GM18511 (cell line): ENCODE measurements around the gene IL22RA1.

Experiments used
- ATAC-seq: cut with Tn5 transposase; IDR thresholded peaks from one replicate; pipeline ENCODE4 v1.9.1; 2021; ENCODE audit warnings: mild to moderate bottlenecking, moderate library complexity; ENCODE audit not compliant: unreplicated experiment

Gene IL22RA1

GRCh38 chr1:24142546-24143534 lies at the start of gene IL22RA1:
TSS of gene IL22RA1 (minus strand) at chr1:24143140. CDS start at chr1:24143082, 58 bp downstream.
- ATAC-seq, result no peak

- ATAC-seq, result no peak
Measured at GRCh38 chr1:24191860-24192259, 48.9 kb upstream of the IL22RA1 start.

GRCh38 chr1:24190983-24191461 lies 48.1 kb upstream of the IL22RA1 start:
- ATAC-seq, result peak; percentile 39

GRCh38 chr1:24189528-24189927 lies 46.6 kb upstream of the IL22RA1 start:
- ATAC-seq, result peak; percentile 39

DNA sequence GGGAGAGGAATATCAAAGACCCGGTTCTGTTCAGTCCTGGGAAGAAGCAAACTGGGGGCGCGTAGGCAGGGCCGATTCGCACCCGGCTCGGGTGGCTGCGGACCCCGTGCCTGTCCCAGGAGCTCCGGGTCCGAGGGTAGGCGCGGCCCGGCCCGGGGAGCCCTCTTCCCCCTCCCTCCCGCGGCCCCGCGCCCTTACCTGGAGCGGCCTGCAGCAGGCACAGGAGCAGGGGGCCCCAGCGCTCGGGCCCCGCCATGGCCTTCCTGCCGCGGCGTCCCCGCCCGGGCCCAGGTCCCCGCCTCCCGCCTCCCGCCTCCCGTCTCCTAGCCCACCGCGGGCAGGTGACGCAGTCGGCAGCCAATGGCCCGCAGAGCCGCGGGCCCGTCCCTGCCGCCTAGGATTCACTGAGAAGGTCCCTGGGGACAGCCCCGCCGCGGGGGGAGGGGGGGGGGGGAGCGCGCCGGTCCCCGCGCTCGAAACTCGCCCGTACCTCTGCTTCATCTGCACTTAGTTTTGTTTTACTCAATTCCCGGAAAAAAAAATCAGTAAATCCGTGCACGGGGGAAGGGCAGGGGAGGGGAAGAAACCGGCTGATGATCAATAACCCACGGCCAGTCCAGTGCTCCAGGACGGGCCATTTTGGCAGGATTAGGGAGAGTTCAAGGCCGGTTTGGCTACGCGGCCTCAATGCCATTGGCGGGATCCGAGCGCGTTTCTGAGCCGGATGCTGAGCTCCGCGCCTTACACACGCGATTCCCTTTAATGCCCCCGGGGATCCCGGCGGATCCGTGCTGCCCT lies 44.3 kb upstream of the IL22RA1 start, which contains the start of gene IFNLR1:
Gene IFNLR1, minus strand, starts transcription at position 297 of the 798 bp plus-strand sequence. Its CDS starts 41 bp downstream, at position 256.
- no peak for ATAC-seq

- ATAC-seq, result no peak
Measured at GRCh38 chr1:24186711-24186992, 43.7 kb upstream of the IL22RA1 start.

GRCh38 chr1:24186031-24186710 lies 43.2 kb upstream of the IL22RA1 start:
- ATAC-seq, result no peak

DNA sequence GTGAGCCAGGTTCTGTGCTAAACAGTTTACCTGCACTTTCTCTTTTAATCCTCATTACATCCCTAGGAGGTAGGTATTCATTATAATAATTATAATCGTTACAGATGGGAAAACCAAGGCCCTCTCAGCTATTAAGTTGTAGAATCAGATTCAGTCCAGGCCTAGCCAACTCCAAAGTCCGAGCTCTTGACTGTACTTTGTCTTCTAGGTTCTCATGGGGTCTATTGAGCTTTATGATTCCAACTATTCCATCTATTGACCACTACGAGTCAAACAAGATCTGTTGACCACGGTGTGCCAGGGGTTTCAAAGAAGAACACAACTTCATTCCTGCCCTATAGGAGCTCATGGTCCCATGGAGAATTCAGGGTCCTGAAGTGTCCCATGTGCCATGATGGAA lies 42.1 kb upstream of the IL22RA1 start:
- ATAC-seq, result no peak

DNA sequence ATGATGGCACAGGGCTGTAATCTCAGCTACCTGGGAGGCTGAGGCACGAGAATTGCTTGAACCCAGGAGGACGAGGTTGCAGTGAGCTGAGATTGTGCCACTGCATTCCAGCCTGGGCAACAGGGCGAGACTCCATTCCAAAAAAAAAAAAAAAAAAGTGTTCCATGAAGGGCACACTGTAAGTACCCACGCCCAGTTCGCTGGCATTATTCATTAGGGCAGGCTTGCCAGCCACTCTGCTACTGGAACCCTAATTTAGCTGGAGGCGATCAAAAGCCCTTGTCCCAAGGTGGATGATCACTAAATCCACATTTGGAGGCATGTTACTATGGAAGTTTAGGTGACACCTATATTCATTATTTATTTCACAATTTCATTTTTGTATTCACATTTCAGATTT lies 39.1 kb upstream of the IL22RA1 start:
- ATAC-seq, result no peak

DNA sequence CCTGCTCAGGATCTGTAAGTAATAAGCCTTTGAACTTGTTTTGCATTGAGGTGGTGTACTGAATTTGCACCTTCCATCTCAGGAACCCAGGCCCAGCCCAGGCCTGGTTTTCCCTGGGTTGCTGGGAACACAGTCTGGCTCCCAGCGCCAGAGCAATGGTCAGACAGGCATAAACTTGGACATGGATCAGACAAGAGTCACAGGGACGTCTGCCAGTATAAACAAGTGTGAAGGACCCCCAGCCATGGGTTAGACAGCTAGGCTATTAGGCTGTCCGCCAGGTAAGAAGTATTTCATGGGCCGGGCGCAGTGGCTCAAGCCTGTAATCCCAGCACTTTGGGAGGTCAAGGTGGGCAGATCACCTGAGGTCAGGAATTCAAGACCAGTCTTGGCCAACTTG lies 38.7 kb upstream of the IL22RA1 start:
- ATAC-seq, result no peak

DNA sequence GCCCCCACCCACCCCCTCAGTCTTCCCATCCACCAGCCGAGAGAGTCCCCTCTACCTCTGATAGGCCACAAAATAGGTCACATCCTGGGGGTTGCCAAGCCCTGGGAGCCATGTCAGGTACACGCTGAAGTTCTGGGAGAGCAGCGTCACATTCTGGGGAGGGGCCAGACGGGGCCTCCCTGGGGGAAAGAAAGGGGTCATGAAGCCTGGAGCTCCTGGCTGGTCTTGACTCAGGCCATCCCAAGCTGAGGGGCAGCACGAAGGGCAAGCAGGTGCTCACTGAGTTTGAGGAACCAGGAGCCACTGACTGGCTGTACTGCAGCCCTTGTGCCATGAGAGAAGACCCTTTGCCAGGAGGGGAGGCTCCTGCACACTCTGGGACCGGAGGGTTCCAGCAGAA lies 37.7 kb upstream of the IL22RA1 start:
- ATAC-seq, result no peak

DNA sequence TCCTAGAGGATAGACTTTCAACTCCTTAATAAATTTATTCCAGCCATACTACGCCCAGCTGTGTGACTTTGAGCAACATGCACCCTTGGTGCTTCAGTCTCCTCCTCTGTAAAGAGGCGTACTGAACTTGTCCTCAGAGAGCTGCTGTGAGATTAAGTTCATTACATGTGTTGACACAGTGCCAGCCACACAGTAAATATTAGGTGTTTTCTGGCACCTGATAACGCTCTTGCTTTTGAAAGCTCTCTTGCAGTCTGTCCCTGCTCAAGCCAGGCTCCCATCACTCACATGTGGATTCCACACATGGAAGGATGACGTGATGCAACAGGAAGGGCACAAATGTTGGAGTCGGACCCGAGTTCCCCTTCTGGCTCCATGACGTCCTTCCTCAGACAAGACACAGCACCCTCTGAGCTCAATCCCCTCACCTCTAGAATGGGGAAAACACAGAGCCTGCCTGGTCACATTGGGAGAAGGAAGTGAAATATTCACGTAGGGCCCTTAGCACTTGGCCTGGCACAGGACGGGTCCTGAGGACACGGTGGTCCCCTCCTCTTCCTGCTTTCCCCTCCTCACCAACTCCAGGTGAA lies 36.4 kb upstream of the IL22RA1 start:
- ATAC-seq, result no peak

DNA sequence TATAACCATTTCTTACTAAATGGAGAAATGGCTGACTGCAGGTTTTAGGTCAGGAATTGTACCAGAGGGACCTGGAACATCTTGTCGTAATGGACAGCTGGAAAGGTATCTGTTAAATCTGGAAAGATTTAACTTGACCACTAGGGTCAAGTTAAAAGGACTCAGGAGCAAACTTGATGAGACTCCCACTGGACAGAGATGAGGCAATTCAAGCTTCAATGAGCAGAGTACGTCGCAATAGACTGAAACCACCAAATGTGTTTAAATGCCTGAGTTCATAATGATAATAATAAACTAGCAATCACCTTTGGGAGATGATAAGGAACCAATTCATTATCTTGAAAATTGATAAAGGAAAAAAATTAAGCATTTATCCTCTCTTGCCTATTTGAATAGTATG lies 35.5 kb upstream of the IL22RA1 start:
- ATAC-seq, result no peak

DNA sequence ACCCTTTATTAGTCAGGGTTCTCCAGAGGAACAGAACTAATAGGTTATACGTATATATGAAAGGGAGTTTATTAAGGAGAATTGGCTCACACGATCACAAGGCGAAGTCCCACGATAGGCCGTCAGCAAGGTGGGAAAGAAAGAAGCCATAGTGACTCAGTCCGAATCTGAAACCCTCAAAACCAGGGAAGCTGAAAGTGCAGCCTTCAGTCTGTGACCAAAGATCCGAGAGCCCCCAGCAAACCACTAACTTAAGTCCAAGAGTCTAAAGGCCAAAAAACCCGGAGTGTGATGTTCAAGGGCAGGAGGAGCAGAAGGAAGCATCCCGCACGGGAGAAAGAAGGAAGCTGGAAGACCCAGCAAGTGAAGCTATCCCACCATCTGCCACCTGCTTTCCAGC lies 34.2 kb upstream of the IL22RA1 start:
- ATAC-seq, result no peak

DNA sequence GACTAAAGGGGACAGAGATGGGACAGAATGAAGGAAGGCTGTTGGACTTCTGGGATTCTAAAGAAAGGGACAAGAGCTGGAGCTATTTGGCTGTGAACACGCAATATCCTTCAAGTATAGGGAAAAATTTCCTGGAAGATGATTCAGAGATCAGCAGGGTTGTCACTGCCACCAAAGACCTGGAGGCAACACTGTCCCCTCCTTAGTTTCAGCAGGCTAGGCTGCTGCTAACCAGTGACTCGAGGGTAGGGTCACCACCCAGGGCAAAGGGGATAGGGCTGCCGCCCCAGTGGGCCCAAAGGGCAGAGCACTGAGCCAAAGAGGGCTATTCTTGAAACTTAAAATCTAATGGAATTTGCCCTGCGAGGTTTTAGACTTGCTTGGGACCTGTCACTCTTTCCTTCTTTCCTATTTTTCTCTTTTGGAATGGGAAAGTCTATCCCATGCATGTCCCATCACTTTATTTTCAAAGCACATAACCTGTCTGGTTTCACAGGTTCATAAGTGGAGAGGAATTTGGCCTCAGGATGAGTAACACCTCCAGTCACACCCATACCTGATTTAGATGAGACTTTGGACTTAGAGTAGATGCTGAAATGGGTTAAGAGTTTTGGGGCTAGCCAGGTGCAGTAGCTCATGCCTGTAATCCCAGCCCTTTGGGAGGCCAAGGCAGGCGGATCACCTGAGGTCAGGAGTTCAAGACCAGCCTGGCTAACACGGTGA lies 32.3 kb upstream of the IL22RA1 start:
- ATAC-seq, result no peak

- no peak for ATAC-seq
Measured at GRCh38 chr1:24173638-24174575, 31.0 kb upstream of the IL22RA1 start.

GRCh38 chr1:24172598-24172997 lies 29.7 kb upstream of the IL22RA1 start:
- no peak for ATAC-seq

DNA sequence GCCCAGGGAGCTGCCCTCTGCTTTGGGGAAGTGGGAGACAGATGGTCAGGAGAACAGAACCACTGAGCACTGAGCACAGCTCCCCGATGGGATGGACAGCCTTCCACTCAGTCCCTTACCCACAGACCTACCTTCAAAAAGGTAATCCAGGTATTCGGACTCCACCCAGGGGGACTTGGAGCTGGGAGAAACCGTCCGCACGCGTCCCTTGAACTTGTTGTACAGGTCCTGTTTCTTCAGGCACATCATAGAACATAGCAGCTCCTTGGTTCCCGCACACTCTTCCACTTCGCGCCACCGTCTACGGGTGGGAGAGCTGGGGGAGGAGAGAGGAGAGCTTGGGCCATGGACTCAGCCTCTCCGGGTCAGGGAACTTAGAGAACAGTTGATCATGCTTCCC lies 26.3 kb upstream of the IL22RA1 start:
- ATAC-seq, result no peak

GRCh38 chr1:24168245-24168644 lies 25.3 kb upstream of the IL22RA1 start:
- ATAC-seq, result no peak
